Thoracic aorta (tissue), 2 donors: ENCODE data around the gene WNK1. TPM values are rescaled to one million over a fixed set of nuclear protein-coding genes. Genes with fewer than 3 reads are reported as not detected.
"Not testable (repeated sequence)": the region's sequence is repeated elsewhere in the genome, so short reads cannot be mapped to it uniquely, and the experiment has no call there.

Experiments used
- ATAC-seq: fragments of 150-250 bp; one replicate; pipeline ENCODE4 v1.8.0; 2017; ENCODE audit warnings: low read depth; ENCODE audit not compliant: insufficient number of reproducible peaks, low FRiP score
- DNase-seq: peaks from one replicate; pipeline ENCODE4 v3.0.0-alpha.2; 2020; ENCODE audit warnings: low spot score
- H3K27ac ChIP-seq, 2 donors: fragments of 200-600 bp; sonication (generic); 1 replicate in 1 of 2; 2 replicates in 1 of 2; pipeline ENCODE4 v1.5.1; 2016; ENCODE audit warnings: mild to moderate bottlenecking in 2 of 2, moderate library complexity in 2 of 2
- H3K27me3 ChIP-seq: fragments of 200-600 bp; sonication (generic); replicated peaks from 2 replicates; pipeline ENCODE4 v1.6.0; 2016; ENCODE audit warnings: mild to moderate bottlenecking; ENCODE audit not compliant: insufficient read depth
- H3K36me3 ChIP-seq: fragments of 200-600 bp; sonication (generic); one replicate; pipeline ENCODE4 v1.5.1; 2016
- H3K4me1 ChIP-seq, 2 donors: fragments of 200-600 bp; sonication (generic); 1 replicate in 1 of 2; 2 replicates in 1 of 2; pipeline versions ENCODE4 v1.5.1 to v1.6.0; 2016; ENCODE audit warnings: low read depth in 2 of 2, mild to moderate bottlenecking in 1 of 2; ENCODE audit not compliant: control insufficient read depth in 1 of 2
- H3K4me3 ChIP-seq: fragments of 200-600 bp; sonication (generic); 2 replicates; pipeline ENCODE4 v1.5.1; 2016; ENCODE audit warnings: mild to moderate bottlenecking
- H3K9me3 ChIP-seq: fragments of 200-600 bp; sonication (generic); 2 replicates; pipeline ENCODE4 v1.5.1; 2016
- total RNA-seq, 2 donors: library from RNA; depleted of rRNA; stranded (reverse); fragments of >200 nt; gene quantifications; one replicate each; pipeline versions ENCODE4 v1.1.0 to v1.2.3, GENCODE V29; 2016
- TF ChIP-seq, protein P1 (sequence below): fragments of 200-600 bp; sonication (generic); IDR thresholded peaks from one replicate; pipeline ENCODE4 v1.5.1; 2019; ENCODE audit warnings: antibody characterized with exemption

Gene WNK1
- total RNA-seq, 2 donors from 2014 or later, result 191 to 197 TPM

DNA sequence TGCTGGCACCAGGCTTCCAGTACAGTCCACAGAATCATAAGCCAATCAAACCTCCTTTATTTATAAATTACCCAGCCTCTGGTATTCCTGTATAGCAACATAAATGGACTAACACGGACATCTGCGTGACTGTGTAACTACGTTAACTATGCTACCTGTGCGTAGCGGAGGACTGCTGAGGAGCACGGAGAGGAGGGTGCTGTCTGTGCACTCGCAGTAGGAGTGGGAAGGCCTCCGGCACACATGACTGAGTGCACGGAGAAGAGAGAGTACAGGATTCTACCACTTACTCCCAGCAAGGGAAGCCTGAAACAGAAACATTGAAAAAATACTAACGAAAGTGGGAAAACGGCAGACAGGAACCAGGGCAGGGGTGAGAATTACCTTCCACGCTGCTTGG lies 174.3 kb downstream of the WNK1 start:
- Histone ChIP-seq H3K27ac (no peak overlapping the region), H3K4me3 (no peak overlapping the region), H3K27me3 (no peaks in the 10 kb centered on the region), H3K36me3 (peaks cover 45% of the 10 kb centered on the region), H3K9me3 (no peaks in the 10 kb centered on the region), H3K4me1 (no peaks in the 10 kb centered on the region)
- DNase-seq (no peak), ATAC-seq (no peak)
- TF ChIP-seq, protein P1, sequence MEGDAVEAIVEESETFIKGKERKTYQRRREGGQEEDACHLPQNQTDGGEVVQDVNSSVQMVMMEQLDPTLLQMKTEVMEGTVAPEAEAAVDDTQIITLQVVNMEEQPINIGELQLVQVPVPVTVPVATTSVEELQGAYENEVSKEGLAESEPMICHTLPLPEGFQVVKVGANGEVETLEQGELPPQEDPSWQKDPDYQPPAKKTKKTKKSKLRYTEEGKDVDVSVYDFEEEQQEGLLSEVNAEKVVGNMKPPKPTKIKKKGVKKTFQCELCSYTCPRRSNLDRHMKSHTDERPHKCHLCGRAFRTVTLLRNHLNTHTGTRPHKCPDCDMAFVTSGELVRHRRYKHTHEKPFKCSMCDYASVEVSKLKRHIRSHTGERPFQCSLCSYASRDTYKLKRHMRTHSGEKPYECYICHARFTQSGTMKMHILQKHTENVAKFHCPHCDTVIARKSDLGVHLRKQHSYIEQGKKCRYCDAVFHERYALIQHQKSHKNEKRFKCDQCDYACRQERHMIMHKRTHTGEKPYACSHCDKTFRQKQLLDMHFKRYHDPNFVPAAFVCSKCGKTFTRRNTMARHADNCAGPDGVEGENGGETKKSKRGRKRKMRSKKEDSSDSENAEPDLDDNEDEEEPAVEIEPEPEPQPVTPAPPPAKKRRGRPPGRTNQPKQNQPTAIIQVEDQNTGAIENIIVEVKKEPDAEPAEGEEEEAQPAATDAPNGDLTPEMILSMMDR, result no peak

DNA sequence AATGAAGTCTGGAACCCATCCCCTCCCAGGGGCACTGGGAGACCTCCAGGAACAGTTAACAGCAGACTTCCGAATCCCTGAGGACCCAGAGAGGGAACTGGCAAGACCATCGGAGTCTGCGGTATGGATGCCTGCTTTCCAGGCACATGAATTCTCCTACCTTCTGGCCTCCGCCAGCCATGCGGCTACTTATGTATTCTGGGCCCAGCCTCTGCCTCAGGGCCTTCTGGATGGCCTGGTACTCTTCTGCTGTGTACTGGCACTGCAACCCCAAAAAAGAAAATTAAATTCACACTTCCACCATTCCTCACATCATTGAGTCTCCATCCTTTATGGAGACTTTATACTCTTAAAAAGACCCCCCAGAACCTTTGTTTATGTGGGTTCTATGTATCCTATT lies 178.7 kb downstream of the WNK1 start:
- ATAC-seq (no peak), DNase-seq (no peak)
- TF ChIP-seq, protein P1, result no peak
- no peak overlapping the region for H3K4me3 ChIP-seq
- H3K27me3 ChIP-seq, result no peaks in the 10 kb centered on the region
- H3K4me1 ChIP-seq, result no peaks in the 10 kb centered on the region
- H3K27ac ChIP-seq, result no peak overlapping the region
- H3K9me3 ChIP-seq, result no peaks in the 10 kb centered on the region
- H3K36me3 ChIP-seq, result peaks cover 39% of the 10 kb centered on the region

DNA sequence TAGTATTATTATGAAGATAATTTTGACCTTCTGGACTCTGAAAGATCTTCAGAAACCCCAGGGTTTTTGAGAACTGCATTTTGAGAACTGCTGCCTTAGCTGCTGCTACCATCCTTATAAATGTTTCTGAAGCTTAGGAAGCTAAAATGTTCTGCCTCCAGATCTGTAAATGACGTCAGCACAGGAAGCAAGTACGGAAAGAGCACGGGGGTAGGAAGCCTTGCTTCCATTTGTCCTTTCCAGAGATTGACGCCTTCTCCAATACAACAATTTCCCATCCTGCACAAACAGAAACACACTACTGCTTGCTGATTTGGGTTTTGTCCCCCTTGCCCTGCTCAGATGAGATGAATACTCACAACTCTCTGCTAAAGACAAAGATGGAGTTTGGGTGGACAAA lies 179.2 kb downstream of the WNK1 start:
- Histone ChIP-seq H3K27me3 (no peaks in the 10 kb centered on the region), H3K27ac (no peak overlapping the region), H3K4me3 (no peak overlapping the region), H3K9me3 (no peaks in the 10 kb centered on the region), H3K36me3 (peaks cover 37% of the 10 kb centered on the region), H3K4me1 (no peaks in the 10 kb centered on the region)
- ATAC-seq, result no peak
- TF ChIP-seq, protein P1, result no peak
- no peak for DNase-seq

DNA sequence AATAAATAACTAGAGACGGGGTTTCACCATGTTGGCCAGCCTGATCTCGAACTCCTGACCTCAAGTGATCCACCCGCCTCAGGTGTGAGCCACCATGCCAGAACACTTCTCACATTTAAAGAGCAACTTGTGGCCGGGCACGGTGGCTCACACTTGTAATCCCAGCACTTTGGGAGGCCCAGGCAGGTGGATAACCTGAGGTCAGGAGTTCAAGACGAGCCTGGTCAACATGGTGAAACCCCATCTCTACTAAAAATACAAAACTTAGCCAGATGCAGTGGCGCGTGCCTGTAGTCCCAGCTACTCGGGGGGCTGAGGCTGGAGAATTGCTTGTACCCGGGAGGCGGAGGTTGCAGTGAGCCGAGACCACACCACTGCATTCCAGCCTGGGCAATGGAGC lies 183.5 kb downstream of the WNK1 start:
- ATAC-seq, H3K4me3 ChIP-seq, H3K4me1 ChIP-seq, DNase-seq, H3K9me3 ChIP-seq, H3K27me3 ChIP-seq, H3K27ac ChIP-seq: not testable (repeated sequence)
- peaks cover 14% of the 10 kb centered on the region for H3K36me3 ChIP-seq

DNA sequence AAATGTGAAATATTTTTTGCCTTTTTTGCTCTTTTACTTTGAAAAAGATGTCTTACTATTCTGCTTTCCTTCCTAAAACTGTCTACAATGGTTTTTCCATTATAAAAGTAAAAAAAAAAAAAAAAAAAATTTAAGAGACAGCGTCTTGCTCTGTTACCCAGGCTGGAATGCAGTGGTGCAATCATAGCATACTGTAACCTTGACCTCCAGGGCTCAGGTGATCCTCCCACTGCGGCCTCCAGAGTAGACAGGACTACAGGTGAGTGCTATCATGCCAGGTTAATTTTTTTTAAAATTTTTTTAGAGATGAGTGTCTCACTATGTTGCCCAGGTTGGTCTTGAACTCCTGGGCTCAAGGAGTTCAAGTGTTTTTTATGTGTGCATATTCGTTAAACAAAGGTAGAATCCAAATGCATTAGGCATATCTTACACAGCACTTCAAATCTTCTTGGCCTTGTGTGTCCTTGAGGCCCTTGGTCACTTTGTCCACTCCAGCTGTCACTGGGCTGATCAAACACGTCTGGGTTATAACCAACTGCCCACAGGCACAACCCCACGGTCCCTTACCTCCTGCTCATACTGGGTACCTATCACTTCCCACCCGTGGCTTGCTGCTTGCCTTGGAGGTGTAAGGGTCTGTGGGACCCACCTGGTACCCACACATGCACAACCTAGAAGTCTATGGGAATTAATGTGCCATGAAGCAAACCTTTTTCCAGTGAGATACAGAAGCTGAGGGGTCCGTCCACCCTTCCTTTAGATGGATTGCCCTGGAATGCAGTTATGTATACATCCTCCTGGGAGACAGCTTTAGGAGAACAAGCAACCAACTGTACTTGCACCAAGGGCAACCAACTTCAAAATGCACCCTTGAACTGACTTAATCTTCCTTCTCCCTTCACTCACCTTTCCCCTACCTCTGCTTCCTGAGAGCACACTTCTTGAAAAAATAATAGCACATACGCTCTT lies 184.3 kb downstream of the WNK1 start:
- DNase-seq (no peak), ATAC-seq (no peak)
- Histone ChIP-seq H3K4me1 (no peaks in the 10 kb centered on the region), H3K4me3 (no peak overlapping the region), H3K36me3 (peaks cover 14% of the 10 kb centered on the region), H3K9me3 (no peaks in the 10 kb centered on the region), H3K27me3 (no peaks in the 10 kb centered on the region), H3K27ac (no peak overlapping the region)
- TF ChIP-seq, protein P1, result no peak
